ENCODE results near the gene WDPCP. TPM values are rescaled to one million over a fixed set of nuclear protein-coding genes. Genes with fewer than 3 reads are reported as not detected.

The WDPCP gene
- total RNA-seq, 1 donor from 2014 or later = 24.5 TPM

GRCh38 chr2:63553049-63553448 is 35.2 kb downstream of the WDPCP start:
- Histone ChIP-seq H3K9me3 (ENCODE audit: control insufficient read depth in 3 of 3, low read length in 3 of 3) (no peaks in the 10 kb centered on the region), H3K9ac (ENCODE audit: low read depth in 1 of 3, low read length in 3 of 3) (no peak overlapping the region), H3K4me3 (ENCODE audit: low read length in 3 of 3) (no peak overlapping the region), H3K36me3 (ENCODE audit: control insufficient read depth in 3 of 3, insufficient read depth in 3 of 3, low read length in 3 of 3) (no peaks in the 10 kb centered on the region), H3K27ac (ENCODE audit: low read depth, low read length) (no peak overlapping the region), H3K27me3 (ENCODE audit: control insufficient read depth in 3 of 3, insufficient read depth in 3 of 3, low read length in 3 of 3) (no peaks in the 10 kb centered on the region), H3K4me1 (ENCODE audit: control insufficient read depth in 3 of 3, insufficient read depth in 3 of 3, low read length in 3 of 3) (peaks cover 0 to 3% (median 0%) of the 10 kb centered on the region in 3 donors)

GRCh38 chr2:63545023-63545422 is 43.3 kb downstream of the WDPCP start:
- H3K4me3 ChIP-seq (ENCODE audit: low read length in 3 of 3) = no peak overlapping the region
- H3K27ac ChIP-seq (ENCODE audit: low read depth, low read length) = no peak overlapping the region

GRCh38 chr2:63544017-63544627 is 44.2 kb downstream of the WDPCP start:
- Histone ChIP-seq H3K27ac (ENCODE audit: low read depth, low read length) (no peak overlapping the region), H3K27me3 (ENCODE audit: control insufficient read depth in 3 of 3, insufficient read depth in 3 of 3, low read length in 3 of 3) (no peaks in the 10 kb centered on the region), H3K4me3 (ENCODE audit: low read length in 3 of 3) (no peak overlapping the region), H3K36me3 (ENCODE audit: control insufficient read depth in 3 of 3, insufficient read depth in 3 of 3, low read length in 3 of 3) (no peaks in the 10 kb centered on the region), H3K9me3 (ENCODE audit: control insufficient read depth in 3 of 3, low read length in 3 of 3) (no peaks in the 10 kb centered on the region), H3K4me1 (ENCODE audit: control insufficient read depth in 3 of 3, insufficient read depth in 3 of 3, low read length in 3 of 3) (peaks cover 0 to 2% (median 0%) of the 10 kb centered on the region in 3 donors), H3K9ac (ENCODE audit: low read depth in 1 of 3, low read length in 3 of 3) (no peak overlapping the region)

More at GRCh38 chr2:63545023-63545422, 43.3 kb downstream of the WDPCP start:
- no peaks in the 10 kb centered on the region for H3K9me3 ChIP-seq (ENCODE audit: control insufficient read depth in 3 of 3, low read length in 3 of 3)
- no peaks in the 10 kb centered on the region for H3K36me3 ChIP-seq (ENCODE audit: control insufficient read depth in 3 of 3, insufficient read depth in 3 of 3, low read length in 3 of 3)
- H3K27me3 ChIP-seq (ENCODE audit: control insufficient read depth in 3 of 3, insufficient read depth in 3 of 3, low read length in 3 of 3) = no peaks in the 10 kb centered on the region
- H3K9ac ChIP-seq (ENCODE audit: low read depth in 1 of 3, low read length in 3 of 3) = no peak overlapping the region
- H3K4me1 ChIP-seq (ENCODE audit: control insufficient read depth in 3 of 3, insufficient read depth in 3 of 3, low read length in 3 of 3) = peaks cover 0 to 2% (median 0%) of the 10 kb centered on the region in 3 donors

- no peaks in the 10 kb centered on the region for H3K27me3 ChIP-seq (ENCODE audit: control insufficient read depth in 3 of 3, insufficient read depth in 3 of 3, low read length in 3 of 3)
- H3K9me3 ChIP-seq (ENCODE audit: control insufficient read depth in 3 of 3, low read length in 3 of 3) = no peaks in the 10 kb centered on the region
- no peaks in the 10 kb centered on the region for H3K4me1 ChIP-seq (ENCODE audit: control insufficient read depth in 3 of 3, insufficient read depth in 3 of 3, low read length in 3 of 3)
- no peak overlapping the region for H3K27ac ChIP-seq (ENCODE audit: low read depth, low read length)
- no peak overlapping the region for H3K9ac ChIP-seq (ENCODE audit: low read depth in 1 of 3, low read length in 3 of 3)
- no peak overlapping the region for H3K4me3 ChIP-seq (ENCODE audit: low read length in 3 of 3)
- H3K36me3 ChIP-seq (ENCODE audit: control insufficient read depth in 3 of 3, insufficient read depth in 3 of 3, low read length in 3 of 3) = no peaks in the 10 kb centered on the region
Observed at GRCh38 chr2:63539416-63540162, 48.7 kb downstream of the WDPCP start.

- Histone ChIP-seq H3K27me3 (ENCODE audit: control insufficient read depth in 3 of 3, insufficient read depth in 3 of 3, low read length in 3 of 3) (no peaks in the 10 kb centered on the region), H3K36me3 (ENCODE audit: control insufficient read depth in 3 of 3, insufficient read depth in 3 of 3, low read length in 3 of 3) (no peaks in the 10 kb centered on the region), H3K9ac (ENCODE audit: low read depth in 1 of 3, low read length in 3 of 3) (no peak overlapping the region), H3K27ac (ENCODE audit: low read depth, low read length) (no peak overlapping the region), H3K4me1 (ENCODE audit: control insufficient read depth in 3 of 3, insufficient read depth in 3 of 3, low read length in 3 of 3) (no peaks in the 10 kb centered on the region), H3K4me3 (ENCODE audit: low read length in 3 of 3) (no peak overlapping the region), H3K9me3 (ENCODE audit: control insufficient read depth in 3 of 3, low read length in 3 of 3) (no peaks in the 10 kb centered on the region)
Observed at GRCh38 chr2:63538390-63538789, 49.9 kb downstream of the WDPCP start.

GRCh38 chr2:63537306-63537705 is 51.0 kb downstream of the WDPCP start:
- Histone ChIP-seq H3K9ac (ENCODE audit: low read depth in 1 of 3, low read length in 3 of 3) (no peak overlapping the region), H3K9me3 (ENCODE audit: control insufficient read depth in 3 of 3, low read length in 3 of 3) (no peaks in the 10 kb centered on the region), H3K36me3 (ENCODE audit: control insufficient read depth in 3 of 3, insufficient read depth in 3 of 3, low read length in 3 of 3) (no peaks in the 10 kb centered on the region), H3K27me3 (ENCODE audit: control insufficient read depth in 3 of 3, insufficient read depth in 3 of 3, low read length in 3 of 3) (no peaks in the 10 kb centered on the region), H3K27ac (ENCODE audit: low read depth, low read length) (no peak overlapping the region), H3K4me1 (ENCODE audit: control insufficient read depth in 3 of 3, insufficient read depth in 3 of 3, low read length in 3 of 3) (no peaks in the 10 kb centered on the region), H3K4me3 (ENCODE audit: low read length in 3 of 3) (no peak overlapping the region)

GRCh38 chr2:63530704-63531279 is 57.5 kb downstream of the WDPCP start:
- Histone ChIP-seq H3K4me1 (ENCODE audit: control insufficient read depth in 3 of 3, insufficient read depth in 3 of 3, low read length in 3 of 3) (no peaks in the 10 kb centered on the region), H3K9ac (ENCODE audit: low read depth in 1 of 3, low read length in 3 of 3) (no peak overlapping the region), H3K27me3 (ENCODE audit: control insufficient read depth in 3 of 3, insufficient read depth in 3 of 3, low read length in 3 of 3) (no peaks in the 10 kb centered on the region), H3K4me3 (ENCODE audit: low read length in 3 of 3) (no peak overlapping the region), H3K27ac (ENCODE audit: low read depth, low read length) (no peak overlapping the region), H3K36me3 (ENCODE audit: control insufficient read depth in 3 of 3, insufficient read depth in 3 of 3, low read length in 3 of 3) (no peaks in the 10 kb centered on the region), H3K9me3 (ENCODE audit: control insufficient read depth in 3 of 3, low read length in 3 of 3) (no peaks in the 10 kb centered on the region)

- H3K36me3 ChIP-seq (ENCODE audit: control insufficient read depth in 3 of 3, insufficient read depth in 3 of 3, low read length in 3 of 3) = no peaks in the 10 kb centered on the region
- H3K27me3 ChIP-seq (ENCODE audit: control insufficient read depth in 3 of 3, insufficient read depth in 3 of 3, low read length in 3 of 3) = no peaks in the 10 kb centered on the region
- H3K27ac ChIP-seq (ENCODE audit: low read depth, low read length) = no peak overlapping the region
- no peak overlapping the region for H3K4me3 ChIP-seq (ENCODE audit: low read length in 3 of 3)
- peaks cover 0 to 5% (median 2%) of the 10 kb centered on the region in 3 donors for H3K9me3 ChIP-seq (ENCODE audit: control insufficient read depth in 3 of 3, low read length in 3 of 3)
- no peaks in the 10 kb centered on the region for H3K4me1 ChIP-seq (ENCODE audit: control insufficient read depth in 3 of 3, insufficient read depth in 3 of 3, low read length in 3 of 3)
- H3K9ac ChIP-seq (ENCODE audit: low read depth in 1 of 3, low read length in 3 of 3) = no peak overlapping the region
Observed at GRCh38 chr2:63525905-63526304, 62.4 kb downstream of the WDPCP start.

- Histone ChIP-seq H3K4me1 (ENCODE audit: control insufficient read depth in 3 of 3, insufficient read depth in 3 of 3, low read length in 3 of 3) (no peaks in the 10 kb centered on the region), H3K27me3 (ENCODE audit: control insufficient read depth in 3 of 3, insufficient read depth in 3 of 3, low read length in 3 of 3) (no peaks in the 10 kb centered on the region), H3K36me3 (ENCODE audit: control insufficient read depth in 3 of 3, insufficient read depth in 3 of 3, low read length in 3 of 3) (no peaks in the 10 kb centered on the region), H3K9ac (ENCODE audit: low read depth in 1 of 3, low read length in 3 of 3) (no peak overlapping the region), H3K27ac (ENCODE audit: low read depth, low read length) (no peak overlapping the region), H3K4me3 (ENCODE audit: low read length in 3 of 3) (no peak overlapping the region), H3K9me3 (ENCODE audit: control insufficient read depth in 3 of 3, low read length in 3 of 3) (peaks cover 0 to 5% (median 3%) of the 10 kb centered on the region in 3 donors)
Observed at GRCh38 chr2:63522950-63523349, 65.3 kb downstream of the WDPCP start.

- Histone ChIP-seq H3K27me3 (ENCODE audit: control insufficient read depth in 3 of 3, insufficient read depth in 3 of 3, low read length in 3 of 3) (no peaks in the 10 kb centered on the region), H3K4me1 (ENCODE audit: control insufficient read depth in 3 of 3, insufficient read depth in 3 of 3, low read length in 3 of 3) (no peaks in the 10 kb centered on the region), H3K4me3 (ENCODE audit: low read length in 3 of 3) (no peak overlapping the region), H3K27ac (ENCODE audit: low read depth, low read length) (no peak overlapping the region), H3K9ac (ENCODE audit: low read depth in 1 of 3, low read length in 3 of 3) (no peak overlapping the region), H3K9me3 (ENCODE audit: control insufficient read depth in 3 of 3, low read length in 3 of 3) (peaks cover 0 to 5% (median 3%) of the 10 kb centered on the region in 3 donors), H3K36me3 (ENCODE audit: control insufficient read depth in 3 of 3, insufficient read depth in 3 of 3, low read length in 3 of 3) (no peaks in the 10 kb centered on the region)
Observed at GRCh38 chr2:63520793-63521192, 67.5 kb downstream of the WDPCP start.

Data from skeletal muscle tissue (tissue), 4 donors.